ENCODE results near the gene HOXB7.

HOXB7 gene

DNA sequence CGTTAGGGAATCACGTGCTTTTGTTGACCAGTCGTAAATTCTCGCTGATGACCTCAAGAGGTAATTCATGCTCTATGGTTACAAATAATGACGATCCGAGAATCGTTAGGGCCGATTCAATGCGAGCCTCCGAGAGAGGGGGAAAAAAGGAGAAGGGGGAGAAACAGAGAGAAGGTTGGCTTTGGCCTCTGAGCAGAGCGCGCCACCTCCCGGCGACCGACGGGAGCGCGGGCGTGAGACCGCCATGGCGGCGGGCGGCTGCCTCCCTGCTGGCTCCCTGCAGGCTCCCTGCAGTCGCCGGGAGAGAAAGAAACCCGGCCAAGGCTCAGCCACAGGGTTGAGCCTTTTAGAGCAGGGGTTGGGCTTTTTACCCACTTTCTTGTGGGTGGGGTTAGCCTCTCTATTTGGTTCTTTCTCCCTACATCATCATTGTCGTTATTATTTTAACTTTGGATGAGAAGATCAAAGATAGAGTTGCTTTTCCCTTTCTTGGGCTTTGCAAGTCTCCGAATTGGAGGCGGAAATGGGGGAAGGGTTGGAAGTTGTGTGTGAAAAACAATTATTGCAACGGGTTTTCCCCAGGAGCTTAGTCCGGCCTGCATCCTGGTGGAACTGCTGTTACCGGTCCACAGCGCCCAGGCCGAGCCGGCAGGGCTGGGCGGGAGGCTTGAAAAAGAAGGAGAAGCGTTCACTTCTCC is 16.8 kb downstream of the HOXB7 start:
- DNase-seq: peak; percentile 70 to 80

GRCh38 chr17:48593126-48593829 is 17.5 kb downstream of the HOXB7 start, which contains the start of gene HOXB5:
TSS of gene HOXB5 (minus strand) at chr17:48593779. CDS start at chr17:48593682, 97 bp downstream.
- DNase-seq: no peak

DNA sequence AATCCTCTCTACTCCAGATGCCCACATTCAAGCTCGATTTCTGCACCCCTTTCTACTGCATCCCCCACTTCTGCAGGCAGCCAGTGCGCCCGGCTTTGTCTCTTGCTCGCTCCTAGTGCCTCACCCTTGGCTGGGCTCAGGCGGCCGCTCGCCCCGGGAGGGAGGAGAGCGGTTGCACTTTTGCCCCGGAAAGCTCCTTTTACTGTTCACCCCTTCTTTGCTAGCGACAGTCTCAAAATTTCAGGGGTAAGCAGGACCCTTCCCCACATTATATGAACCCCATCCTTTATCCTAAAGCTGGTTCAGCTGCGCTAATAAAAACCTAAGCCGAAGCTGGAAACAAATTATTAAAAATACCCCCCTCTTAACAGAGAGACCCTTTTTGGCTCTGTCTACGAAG is 18.2 kb downstream of the HOXB7 start:
- no peak for DNase-seq

DNA sequence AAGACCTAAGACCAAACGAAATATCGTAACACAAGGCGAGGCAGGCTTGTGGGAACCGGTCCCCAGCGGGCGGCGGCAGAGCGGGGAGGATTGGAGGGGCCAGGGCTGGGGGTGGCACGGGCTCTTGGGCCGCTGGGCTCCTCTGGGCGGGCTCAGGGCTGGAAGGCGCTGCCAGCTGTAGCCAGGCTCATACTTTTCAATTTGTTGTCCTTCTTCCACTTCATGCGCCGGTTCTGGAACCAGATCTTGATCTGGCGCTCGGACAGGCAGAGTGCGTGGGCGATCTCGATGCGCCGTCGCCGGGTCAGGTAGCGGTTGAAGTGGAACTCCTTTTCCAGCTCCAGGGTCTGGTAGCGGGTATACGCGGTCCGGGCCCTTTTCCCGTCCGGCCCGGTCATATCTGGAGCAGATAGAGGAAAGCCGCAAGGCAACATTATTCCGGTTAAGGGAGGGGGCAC is 18.7 kb downstream of the HOXB7 start:
- no peak for DNase-seq

DNA sequence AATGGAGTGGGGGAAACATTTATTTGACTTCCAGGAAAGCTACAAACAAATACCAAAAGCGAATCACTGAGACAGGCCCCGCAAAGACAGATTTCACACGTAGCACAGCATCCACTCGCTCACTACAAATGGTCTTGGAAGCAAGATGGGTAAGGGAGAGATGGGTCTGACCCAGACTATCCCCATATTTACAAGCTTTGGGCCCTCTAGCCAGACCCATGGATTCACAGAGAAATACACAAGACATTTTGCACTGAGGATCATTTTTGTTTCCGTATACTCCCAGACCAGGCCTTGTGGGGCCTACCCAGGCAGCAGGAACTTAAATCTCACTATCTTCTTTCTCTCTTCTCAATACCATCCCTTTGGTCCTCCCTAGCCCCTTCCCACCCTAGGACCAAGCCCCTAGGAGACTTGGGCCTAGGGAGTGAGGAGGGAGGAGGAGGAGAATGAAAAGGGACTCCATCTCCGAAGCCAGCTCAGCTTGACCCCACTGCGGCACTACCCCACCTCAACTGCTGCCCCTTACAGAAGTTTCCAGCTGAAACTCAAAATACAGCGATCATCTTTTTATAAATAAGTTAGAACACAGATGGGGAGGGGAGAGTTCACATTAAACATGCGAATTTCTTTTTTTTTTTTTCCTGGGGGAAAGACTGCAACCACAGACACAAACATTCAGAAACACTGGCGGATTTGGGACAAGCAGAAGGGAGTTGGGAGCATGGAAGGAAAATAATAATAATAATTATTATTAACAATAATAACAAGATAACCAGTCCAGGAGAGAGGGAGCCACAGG is 19.4 kb downstream of the HOXB7 start:
- no peak for DNase-seq

- no peak for DNase-seq
Observed at GRCh38 chr17:48590607-48591161, 20.1 kb downstream of the HOXB7 start.

DNA sequence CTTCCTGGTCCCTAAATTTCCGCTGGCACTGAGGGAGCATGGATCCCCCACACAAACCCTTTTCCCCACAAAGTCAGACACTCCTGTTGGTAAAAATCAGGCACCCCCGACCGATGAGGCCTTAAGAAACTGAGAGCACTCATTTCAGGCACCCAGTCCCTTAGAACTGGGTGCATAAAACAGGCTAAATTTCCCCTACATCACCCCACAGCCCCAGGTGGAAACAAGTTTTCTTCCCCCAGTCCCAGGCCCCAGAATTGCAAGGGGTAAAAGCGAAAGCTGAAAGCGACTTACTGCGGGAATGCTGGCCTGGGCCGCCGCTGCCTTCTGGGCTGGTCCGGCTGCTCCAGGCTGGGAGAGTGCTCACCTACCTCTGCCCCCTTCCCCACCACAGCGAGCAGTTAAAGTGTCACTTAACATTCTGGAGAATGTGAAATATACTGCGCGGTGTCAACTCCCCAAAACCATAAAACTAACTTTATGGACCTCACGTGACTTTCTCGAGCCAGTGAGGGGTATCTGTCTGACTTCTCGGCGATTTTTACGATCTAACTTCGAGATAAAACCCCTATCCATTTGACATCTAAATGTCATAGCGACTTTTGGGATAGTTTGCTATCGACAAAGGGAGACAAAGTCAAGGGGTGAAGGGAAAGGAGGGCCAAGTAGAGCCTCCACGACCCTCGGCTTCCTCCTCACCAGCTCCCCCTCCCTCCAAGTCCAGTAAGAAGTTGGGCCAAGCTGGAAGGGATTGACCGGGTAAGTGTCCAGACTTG is 20.8 kb downstream of the HOXB7 start, which contains the start of gene HOXB3:
HOXB3 (minus strand) TSS at position 411 of the 776 bp plus-strand sequence. CDS start 37,767 bp downstream, outside the sequence.
- DNase-seq: no peak

GRCh38 chr17:48589060-48589830 is 21.6 kb downstream of the HOXB7 start:
- no peak for DNase-seq

DNA sequence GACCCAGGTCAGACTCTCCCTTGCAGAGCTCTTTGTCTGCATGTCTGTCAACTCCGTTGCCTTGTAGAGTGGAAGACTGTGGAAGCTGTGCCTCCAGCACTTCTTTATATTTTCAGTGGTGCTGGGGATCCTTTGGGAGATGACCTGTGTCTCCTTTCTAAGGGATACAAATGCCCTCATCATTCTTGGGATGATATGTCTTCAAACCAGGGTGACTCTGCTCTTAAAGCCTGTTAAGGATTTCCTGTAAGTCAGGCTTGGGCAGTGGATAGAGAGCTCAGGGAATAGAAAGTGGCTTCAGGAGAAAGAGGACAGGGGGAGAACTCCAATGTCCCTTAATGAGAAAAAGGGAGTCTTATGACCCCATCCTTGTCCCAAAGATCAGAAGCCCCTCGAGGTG is 22.3 kb downstream of the HOXB7 start:
- DNase-seq: no peak

- DNase-seq: no peak
Observed at GRCh38 chr17:48588074-48588415, 22.8 kb downstream of the HOXB7 start.

DNA sequence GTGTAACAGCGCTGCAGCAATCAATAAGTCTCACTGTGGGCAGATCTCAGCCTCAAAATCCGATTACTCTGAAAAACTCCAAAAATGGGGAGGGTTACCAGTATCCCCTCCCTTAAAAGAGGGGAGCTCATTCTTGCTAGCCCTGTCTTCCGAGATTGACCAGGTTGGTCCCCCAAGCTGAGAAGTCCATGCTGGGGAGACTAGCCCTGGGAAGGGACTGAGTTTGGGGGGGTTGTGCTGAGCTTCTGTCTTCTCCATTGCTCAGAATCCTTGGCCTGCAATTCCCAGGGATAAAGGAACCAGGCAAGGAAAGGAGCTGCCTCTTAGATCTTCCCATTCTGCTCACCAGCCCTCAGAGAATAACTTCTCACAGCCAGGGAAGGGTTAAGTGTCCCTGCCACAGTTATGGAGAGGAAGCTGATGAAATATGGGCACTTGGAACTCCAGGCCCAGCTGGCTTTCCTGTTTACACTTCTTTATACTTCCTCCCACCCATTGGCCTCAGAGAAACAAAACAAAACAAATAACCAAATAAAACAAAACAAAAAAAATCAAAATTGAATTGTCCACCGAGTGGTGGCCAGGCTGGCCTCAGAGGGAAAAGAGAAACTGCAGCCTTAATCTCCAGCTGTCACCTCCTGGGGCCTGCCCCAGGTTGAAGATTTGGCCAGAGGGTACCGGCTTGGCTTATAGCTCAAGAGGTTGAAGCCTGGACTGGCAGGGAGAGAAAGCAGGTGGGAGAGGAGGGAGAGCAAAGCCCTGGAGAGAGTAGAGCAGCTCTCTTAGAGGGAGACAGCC is 23.3 kb downstream of the HOXB7 start:
- DNase-seq: no peak

DNA sequence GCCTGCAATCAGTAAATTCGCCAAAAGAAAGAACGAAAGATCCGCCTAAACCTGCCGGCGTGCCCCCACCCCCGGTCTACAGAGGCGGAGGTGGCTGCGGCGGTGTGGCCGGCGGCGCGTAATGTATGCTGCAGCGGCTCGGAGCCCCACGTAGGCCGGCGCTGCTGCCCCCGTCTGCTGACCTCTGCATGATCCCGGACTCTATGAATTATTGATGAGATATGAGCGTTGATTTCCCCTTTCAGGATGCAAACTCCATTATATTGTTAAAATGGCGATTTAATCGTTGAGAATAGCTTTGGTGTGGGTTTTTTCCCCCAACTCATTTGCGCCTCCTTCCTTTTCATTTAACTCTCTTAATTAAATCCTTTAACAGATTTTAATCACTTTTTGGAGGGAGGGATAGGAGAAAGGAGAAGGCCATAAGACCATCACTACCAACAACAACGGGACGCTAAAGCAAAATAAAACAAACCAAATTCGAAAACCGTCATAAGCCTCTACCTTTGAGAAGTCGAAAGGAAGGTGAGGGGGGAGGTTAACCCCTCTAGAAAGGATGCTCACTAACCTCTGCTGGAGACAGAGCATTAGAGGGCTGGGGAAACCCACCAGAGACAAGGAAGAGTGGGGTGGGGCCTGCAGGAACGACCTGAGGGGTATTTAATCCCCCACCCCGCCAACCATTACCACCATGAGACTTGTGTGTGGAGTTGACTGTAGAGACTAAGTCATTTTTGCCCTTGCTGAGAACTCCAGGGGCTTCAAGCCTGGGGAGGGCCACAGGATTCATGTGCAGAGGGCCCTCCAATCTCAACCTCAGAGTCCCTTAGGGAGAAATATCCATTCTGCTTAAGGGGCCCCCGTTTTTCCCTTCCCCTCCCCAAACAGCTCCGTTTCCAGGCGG is 24.2 kb downstream of the HOXB7 start:
- no peak for DNase-seq

DNA sequence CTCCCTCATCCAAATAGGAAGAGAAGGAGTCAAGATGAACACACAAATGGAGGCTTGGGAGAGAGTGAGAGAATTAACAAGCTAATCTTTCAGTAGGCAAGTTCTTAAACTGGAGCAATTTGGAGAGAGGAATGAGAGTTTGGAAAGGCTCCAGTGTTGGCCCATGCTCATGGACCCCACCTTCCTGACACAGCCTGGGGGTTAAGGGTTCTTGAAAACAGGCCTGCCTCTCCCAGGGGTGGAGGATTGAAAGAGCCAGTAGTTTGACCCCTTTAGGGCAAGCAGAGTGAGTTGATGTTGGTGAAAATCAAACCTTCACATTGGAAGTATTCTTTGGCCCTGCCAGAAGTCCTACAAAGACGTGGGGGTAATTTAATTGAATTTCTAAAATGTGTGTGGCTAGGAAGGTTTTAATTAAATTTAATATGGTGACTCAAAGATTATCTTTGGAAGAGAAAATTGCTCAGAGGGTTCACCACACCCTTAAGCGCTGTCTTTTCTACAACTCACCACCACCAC is 26.5 kb downstream of the HOXB7 start:
- DNase-seq: no peak

- DNase-seq: no peak
Observed at GRCh38 chr17:48583708-48584222, 27.1 kb downstream of the HOXB7 start.

- no peak for DNase-seq
Observed at GRCh38 chr17:48582750-48583069, 28.1 kb downstream of the HOXB7 start.

DNA sequence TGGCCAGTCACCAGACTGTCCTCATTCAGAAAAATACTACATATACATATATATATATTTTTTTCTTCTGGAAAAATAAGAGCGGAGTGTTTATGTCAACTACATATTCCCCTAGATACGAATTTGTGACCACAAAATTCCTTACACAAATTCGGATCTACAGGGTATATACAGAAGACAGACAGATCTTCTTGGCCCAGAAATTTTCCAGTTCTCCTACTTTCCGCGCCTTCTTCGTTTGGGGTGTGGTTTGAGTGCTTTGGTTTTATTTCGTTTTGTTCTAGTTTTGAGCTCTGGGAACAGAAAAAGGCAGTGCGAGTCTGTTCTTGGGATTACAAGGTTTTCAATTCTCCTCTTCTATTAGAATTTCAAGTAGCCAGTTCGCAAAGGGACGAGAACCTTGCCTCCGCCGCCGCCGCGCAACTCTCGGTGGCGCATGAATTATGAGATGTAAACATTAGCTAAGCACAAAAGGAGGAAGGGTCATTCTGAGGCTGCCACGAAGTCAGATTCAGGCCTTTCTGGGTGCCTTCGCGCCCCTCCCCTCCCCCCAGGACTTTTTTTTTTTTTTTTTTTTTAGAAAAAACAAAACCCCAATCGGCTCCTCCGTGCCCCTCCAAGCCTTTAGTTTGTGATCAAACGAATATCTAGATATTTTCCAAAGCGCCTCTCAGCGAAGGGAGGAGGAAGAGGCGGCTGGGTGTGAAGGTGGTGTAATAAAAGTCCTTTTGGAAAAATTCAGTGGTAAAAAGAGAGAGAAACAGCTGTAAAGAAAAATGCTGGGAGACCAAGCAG is 30.9 kb downstream of the HOXB7 start:
- DNase-seq: no peak

- DNase-seq: no peak
Observed at GRCh38 chr17:48579471-48579759, 31.4 kb downstream of the HOXB7 start.

- no peak for DNase-seq
Observed at GRCh38 chr17:48578616-48579470, 32.0 kb downstream of the HOXB7 start.

Measured in stimulated activated CD4-positive, alpha-beta T cell treated with anti-CD3 and anti-CD28 coated beads, Interleukin-4, amount 100 ng/mL, for 4 hours (primary cell).